GM18870 (cell line): ENCODE results near the gene SUPT3H.

Experiments
- ATAC-seq: cut with Tn5 transposase; IDR thresholded peaks from one replicate; pipeline ENCODE4 v1.9.1; 2021; ENCODE audit warnings: moderate library complexity; ENCODE audit not compliant: unreplicated experiment

SUPT3H gene

DNA sequence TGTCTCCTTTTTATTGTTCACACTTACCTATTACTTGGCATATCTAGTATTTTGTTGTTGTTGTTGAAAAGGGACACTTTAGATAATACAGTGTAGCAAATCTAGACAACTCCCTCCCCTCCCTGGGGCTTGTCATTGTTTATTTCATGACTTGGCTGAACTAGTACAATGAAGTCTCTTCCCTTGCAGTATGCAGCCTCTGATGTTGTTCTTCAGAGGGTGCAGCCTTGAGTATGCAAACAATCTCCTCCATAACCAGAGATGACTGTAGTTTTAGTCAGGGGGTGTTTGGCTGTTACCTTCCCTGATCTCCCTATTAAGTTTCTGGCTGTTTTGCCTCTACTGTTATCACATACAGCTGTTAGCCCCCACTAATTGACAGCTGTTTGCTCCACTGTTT, 365.0 kb downstream of the SUPT3H start:
- no peak for ATAC-seq

DNA sequence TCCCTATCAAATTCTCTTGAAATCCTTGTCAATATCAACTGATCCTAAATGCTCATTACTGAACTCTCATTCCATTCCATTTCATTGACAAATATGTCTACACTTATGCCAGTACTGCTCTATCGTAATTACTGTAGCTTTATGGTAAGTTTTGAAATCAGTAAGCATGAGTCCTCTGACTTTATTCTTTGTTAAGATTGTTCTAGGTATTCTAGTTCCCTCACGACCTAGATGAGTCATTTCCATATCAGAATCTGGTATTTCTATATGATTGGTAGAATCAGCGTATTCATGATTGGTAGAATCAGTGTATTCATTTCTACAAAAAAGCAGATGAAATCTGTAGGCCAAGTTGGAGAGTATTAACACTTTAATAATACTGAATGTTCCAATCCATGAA, 368.2 kb downstream of the SUPT3H start:
- ATAC-seq = no peak

DNA sequence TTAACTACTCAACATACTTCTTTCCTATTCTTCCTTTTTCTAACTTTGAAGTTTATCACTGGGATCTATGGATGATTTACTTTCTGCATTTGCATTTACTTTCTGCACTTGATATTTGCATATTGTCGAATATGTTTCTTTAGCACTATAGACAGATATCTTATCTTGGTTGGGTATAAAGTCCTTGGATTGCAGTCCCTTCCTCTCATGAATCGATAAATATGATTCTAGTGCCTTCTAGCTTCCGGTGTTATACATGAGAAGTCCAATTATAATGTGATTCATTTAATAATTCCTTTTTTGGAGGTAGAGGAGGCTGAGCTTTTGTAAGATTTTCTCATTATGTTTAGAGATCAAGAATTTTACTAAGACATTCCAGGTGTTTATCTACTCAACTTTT, 370.8 kb downstream of the SUPT3H start:
- no peak for ATAC-seq

DNA sequence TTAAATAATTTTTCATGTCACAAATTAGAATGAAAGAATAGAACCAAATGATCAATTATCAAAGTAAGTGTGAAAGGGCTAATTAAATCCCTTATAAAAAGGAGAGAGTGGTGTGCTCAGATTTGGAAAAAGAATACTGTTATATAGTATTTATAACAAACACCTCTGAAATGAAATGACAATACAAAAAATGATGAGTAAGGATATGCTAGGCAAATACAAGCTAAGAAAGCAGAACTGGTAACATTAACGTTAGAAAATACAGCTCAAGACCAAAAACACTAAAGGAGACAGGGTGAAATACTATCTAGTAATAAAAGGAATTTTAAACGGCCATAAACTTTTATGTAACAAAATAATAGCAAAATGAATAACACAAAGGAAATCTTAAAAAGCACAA, 373.8 kb downstream of the SUPT3H start:
- ATAC-seq = no peak

DNA sequence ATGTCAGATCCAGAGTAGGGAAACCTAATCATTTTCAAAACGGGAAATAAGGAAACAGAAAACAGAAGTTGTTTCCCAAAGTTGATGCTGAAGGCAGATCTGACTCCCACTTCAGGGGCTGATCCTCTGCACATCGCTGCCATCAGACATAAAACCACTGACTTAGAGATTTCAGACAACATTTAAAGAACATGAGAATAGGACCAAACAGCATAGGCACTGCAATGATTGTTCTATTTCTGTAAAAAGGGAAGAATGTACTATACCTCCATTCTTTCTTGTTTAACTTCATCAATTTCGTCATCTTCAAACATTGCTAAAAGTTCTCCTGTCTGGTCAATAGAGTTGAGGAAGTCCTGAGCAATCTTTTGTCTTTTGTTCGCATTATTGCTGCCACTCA, 374.3 kb downstream of the SUPT3H start:
- ATAC-seq = no peak

DNA sequence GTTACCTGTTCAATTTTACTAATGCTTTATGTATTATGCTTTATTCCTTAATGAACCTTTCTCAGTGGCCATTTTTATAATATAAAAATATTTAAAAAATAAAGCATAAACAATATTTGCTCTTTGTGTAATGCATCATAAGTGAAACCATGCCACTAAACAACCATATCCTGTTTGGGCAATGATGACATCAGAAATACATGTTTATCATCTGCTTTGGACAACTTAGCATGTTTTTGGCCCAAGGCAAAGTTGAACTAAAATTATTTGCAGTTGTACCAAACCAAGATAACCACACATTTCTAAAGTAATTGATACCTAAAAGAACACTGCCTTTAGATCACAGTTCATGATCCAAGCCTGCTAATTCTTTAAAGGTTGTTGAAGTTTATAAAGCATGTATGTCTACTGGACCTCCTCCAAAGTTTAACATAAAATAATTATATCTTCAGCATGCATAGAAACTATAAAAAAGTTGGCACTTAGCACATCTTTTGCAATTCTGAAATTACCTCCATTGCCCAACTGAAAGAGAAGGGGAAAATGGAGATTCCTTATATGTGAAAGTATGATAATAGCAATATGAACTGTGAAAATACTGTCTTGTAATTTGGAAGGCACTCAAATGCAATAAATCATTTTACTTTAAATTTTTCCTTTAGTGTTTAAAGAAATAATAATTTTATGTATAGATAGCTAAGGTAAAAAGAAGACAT, 375.2 kb downstream of the SUPT3H start:
- ATAC-seq = no peak

DNA sequence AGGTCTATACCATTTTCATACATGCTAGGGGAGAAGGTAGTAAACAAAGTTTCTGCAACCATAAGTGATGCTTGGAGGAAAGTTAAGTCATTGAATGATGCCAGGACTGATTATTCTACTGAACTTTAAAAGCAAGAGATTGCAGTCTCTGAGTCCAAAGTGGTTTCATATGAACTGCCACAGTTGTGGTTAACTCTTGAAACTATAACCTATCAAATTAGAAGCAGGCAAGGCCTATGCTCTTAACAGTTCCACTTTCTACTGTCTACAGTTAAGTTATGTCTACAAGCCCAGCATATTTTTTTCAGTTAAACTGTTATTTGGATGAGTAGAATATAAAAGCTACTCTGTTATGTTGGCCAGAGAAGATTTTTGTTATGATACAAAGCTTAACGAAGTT, 376.1 kb downstream of the SUPT3H start:
- ATAC-seq = peak; percentile 99

DNA sequence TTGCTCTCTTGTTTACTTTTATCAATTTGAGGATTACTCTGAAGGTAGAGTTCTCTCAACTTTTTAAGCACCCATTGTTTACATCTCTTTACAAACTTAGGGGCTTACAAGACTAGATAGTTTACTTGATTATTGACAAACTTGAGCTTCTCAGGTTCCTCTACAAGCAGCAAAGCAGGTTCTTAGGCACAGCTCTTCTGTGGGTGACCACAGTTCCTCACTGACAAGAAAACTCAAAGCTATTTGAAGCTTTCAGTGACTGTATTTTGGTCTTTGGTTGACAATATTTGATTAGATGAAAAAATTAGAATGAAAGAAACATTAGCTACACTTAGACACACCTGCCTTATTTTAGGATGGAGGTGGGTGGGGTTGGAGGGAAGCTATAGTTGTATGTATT, 376.9 kb downstream of the SUPT3H start:
- no peak for ATAC-seq

DNA sequence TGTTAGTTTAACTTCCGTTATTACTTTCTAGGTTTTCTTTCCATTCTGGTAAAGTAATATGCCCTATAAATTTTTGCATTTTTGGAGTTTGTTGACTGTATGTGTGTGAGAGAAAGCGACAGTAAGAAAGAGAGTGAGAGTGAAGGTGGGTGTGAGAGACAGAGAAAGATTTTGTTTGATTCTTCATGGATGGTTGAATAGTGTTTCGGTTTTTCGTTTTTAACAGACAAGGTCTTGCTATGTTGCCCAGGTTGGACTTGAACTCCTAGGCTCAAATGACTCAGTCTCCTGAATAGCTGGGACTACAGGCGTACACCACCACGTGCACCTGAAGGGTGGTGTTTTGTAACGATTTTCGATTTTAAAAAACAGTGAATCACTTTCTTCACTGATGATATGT, 378.7 kb downstream of the SUPT3H start:
- ATAC-seq = no peak

DNA sequence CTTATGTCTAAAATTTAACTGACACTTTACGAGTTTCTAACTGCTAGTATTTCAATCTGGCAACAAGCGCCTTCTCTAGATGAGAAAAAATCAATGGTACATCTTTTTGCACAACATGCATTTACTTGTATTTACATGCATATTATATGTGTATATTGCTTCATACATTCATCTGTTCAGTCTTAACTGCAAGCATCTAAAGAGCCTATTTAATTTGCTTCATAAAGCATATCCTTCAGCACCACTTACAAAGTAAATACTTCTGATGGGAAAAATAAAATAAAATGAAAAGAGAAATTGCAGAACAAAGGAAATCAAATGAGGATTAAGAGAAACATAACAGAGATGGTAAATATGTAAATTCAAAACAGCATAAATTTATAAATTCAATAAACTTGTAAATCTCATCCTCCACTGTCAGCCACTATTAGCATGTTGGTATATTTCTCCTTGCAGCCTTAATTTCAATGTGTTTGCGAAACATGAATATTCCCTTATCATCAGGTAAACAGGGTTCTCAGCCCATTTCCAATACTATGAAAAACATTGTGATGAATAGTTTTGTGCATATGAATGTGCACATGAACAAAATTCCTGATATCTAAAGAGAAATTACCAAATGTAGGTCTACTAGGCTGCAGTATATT, 382.1 kb downstream of the SUPT3H start:
- no peak for ATAC-seq

DNA sequence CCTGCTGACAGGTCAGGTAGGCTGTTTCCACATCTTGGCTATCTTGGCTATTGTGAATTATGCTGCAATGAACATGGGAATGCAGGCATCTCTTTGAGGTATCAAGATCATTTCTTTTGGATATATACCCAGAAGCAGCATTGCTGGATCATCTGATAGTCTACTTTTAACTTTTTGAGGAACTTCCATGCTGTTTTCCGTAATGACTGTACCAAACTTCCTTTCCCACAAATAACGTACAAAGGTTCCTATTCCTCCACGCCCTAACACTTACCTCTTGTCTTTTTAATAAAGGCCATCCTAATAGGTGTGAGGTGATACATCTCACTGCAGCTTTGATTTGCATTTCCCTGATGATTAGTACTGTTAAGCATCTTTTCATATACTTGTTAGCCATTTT, 388.3 kb downstream of the SUPT3H start:
- ATAC-seq = no peak

DNA sequence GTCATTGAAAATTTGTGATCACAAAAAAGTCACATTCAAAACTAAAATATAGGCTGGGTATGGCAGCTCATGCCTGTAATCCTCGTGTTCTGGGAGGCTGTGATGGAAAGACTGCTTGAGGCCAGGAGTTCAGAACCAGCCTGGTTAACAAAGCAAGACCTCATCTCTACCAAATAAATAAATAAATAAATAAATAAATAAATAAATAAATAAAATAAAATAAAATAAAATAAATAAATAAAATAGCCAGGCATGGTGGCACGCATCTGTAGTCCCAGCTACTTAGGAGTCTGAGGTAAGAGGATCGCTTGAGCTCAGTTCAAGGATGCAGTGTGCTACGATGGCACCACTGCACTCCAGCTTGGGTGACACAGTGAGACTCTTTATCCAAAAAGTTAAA, 392.7 kb downstream of the SUPT3H start:
- no peak for ATAC-seq

DNA sequence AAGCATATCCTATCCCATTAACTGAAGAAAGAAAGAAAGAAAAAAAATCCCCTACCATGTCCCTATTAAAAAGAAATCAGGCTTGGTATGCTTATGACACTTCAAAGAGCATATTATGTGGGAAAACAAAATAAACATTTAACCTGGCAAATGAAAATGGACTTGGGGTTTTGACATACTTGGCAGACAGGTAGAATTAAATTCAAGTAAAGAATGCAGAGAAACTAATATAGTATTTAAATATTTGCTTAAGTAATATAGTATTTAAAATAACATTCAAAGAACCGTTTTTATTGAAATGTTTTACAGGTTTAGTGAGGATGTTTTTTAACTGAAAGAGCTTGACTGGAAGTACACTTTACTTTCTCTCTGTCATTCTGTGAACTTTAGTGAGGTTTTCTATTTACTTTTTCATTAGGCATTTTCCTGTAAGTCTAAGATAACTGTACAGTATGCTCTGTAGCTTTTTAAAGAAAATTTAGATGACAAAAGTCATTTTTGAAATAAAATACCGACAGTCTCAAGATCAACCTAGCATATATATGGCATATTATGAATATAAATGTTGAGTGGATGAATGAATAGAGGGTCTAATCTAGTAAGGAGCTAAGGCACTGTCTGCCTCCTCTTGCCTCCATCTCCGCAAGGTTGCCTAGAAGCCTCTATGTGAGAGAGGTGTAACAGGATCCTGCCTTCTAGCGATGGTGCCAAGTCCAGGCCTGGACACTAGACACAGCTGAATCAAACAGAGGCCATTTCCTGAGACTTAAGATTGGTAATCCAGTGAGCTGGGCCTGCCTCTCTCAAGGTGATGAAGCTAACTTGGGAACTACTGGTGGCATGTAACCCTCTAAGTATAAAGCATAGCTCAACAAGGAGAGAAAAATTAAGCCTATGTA, 394.0 kb downstream of the SUPT3H start:
- no peak for ATAC-seq

DNA sequence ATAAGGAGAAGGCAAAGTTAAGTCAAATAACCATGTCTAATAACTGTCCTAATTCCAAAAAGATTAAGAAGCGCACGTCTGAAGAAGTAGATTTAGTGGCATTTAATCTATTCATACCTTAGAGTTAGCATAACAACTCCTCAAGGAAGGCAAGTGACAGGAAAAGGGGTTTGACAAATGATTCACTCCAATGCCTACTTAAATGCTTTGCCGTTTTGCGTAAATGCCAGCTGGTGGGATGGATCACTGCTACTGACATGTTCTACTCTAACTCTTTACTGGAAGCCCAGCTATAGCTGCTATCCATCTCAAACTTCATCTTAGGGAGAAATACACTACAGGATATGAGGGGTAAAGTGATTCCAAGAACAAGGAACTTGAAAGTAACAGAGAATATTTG, 396.9 kb downstream of the SUPT3H start:
- no peak for ATAC-seq

DNA sequence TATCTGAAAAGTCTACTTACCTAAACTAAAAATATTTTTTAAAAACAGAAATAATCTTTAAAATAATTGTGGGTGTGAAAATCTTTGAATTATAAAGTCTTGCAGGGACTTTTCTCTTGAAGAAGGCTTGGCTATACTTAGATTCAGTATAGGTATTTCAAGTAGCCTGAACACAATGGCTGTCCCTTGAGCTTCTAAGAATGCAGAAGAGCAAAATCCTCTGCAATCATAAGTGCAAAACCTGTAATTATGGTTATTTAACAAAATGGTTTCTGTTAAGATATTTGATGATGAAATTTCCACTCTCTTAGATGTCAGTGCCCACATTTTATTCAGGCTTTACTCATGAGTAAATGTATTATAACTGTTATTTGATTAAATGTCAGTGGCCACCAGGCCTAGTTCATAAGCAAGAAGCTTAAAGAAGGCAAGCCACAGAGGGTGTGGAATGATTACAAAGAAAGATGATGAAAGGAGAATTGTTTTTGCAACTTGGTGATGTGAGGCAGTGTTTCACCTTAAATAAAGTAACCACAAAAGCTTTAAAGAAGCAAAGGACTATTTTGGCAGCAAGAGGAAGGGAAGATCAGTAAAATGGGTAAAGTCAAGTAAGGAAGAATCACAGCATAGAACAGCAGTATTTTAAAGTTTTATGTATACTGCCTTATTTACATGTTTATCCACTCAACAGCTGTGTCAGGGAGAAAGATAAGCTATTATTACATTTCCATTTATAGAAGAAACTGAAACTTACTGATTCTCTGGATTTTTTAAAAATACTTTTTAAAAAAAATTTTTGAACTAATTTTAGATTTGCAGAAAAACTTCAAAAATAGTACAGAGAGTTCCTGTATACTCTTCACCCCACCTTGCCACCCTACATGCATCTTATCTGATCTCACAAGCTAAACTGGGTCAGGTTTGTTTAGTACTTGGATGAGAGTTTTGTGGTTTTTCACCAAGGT, 400.8 kb downstream of the SUPT3H start:
- no peak for ATAC-seq

DNA sequence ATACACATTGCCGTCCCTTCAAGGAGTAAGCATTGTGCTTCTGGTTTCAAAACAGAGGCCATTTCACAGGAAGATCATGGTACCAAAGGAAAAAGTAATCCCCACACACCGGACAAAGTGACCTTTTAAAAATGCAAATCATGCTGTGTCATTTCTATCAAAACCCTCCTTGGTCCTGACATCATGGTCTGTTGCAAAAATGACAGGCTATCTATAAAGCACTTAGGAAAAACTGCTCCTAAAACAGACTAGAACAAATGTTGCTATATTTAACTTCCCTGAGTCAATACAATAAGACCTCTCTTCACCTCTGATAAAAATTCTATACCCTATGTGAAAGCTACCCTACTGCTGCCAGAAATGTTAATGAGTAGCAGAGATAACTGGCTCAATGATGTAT, 403.2 kb downstream of the SUPT3H start:
- no peak for ATAC-seq

DNA sequence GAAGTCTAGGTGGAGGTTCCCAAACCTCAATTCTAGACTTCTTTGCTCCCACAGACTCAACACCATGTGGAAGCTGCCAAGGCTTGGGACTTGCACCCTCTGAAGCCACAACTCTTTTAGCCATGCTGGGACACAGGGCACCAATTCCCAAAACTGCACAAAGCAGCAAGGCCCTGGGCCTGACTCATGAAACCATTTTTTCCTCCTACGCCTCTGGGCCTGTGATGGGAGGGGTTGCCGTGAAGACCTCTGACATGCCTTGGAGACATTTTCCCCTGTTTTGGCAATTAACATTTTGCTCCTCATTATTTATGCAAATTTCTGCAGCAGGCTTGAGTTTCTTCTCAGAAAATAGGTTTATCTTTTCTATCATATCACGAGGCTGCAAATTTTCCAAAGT, 405.0 kb downstream of the SUPT3H start:
- no peak for ATAC-seq

DNA sequence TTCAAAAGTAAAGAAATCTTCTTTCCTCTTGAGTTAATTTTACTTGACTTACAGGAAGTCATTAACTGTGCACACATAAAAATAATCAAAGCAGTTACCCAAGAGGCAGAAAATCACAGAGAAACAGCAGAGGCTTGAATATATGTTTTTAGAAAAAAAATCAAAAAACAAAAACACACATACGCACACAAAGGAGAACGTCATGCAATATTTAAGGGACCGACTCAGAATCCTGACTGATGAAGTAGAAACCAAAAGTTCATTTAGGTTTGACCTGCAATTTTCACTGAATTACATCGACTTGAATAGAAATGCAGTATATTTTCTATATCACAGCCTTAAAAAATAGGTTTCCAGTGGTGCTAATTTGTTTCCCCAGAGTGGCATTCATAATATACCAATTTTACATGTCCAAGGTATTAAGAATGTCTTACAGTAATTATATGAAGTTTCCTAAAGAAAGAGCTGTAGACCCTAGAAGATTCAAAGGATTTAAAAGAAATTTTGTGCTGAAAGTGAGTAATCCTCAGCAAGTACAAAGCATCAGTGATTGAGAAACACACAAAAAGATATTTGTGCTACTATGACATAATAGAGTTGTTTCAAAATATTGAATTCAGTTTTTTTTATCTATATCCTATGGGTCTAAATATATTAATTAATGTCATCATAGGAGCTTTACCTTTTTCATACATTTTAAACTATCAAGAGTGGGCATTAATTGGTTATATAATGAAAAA, 408.1 kb downstream of the SUPT3H start:
- ATAC-seq = no peak

DNA sequence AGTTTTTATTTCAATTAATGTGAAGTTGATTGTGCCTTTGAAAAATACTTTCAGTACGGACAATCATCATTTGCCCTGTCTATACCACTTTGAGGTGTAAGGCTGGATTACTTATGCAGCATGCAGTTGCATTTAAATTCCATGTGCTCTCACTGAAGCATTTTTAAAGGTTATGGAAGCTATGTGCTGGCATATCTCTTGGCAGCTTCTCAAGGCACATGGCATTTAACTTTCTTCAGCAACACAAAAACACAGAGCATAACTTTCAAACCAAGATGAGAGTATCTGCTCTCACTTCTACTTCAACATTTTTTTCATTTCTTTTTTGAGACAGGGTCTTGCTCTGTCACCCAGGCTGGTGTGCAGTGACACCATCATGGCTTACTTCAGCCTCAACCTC, 410.3 kb downstream of the SUPT3H start:
- ATAC-seq = no peak

DNA sequence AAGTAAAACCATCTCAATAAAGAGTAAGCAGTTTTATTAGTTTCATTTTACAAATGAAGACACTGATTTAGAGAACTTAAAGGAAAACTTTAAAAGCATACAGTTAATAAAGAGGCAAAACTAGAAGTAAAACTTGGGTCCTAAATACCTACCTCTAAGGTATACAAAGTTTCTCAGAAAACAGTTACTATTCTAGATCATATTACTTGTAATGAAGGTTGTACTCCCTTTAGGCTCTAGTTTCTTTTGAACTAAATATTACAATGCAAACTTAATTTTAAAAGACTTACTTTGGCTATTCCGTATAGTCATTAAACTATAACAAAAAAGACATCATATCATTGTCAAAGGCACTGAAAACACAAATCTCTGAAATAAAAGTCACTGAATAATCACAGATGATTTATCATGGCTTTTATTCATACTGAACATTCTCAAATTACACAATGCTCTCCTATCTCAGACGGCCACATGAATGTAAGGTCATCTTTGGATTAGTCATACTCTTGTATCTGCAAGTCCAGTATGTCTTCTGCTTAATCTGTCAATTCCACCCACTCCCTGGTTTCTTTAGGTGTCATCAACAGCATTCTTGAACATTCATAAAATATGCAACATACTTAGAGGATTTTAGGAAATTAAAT, 411.2 kb downstream of the SUPT3H start:
- no peak for ATAC-seq
